Measurements from ENCODE around the gene PPP2R2C.

DNA sequence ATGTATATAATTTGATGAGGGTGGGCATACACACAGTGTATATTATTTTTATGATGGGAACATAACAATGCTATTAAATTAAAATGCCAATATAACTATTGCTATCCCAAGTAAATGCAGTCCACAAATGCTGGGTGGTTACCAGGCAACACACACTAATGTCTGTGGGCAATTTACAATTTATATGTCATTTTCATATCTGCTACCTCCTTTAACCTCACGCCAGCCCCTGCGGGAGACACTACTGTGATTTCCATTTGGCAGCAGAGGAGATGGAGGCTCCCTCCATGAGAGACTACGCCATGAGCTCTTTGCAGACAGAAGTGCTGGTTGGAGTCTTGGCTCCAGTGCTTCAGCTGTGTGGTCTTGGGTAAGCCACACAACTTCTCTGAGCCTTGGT, 87.9 kb downstream of the PPP2R2C start:
- TF ChIP-seq POLR2A (IDR thresholded peaks at IDR 0.05; ENCODE audit: low read depth, low read length) (no peak), TAF1 (IDR thresholded peaks at IDR 0.05; ENCODE audit: low read depth, low read length) (no peak)
